Breast epithelium (tissue), 4 donors: ENCODE data around the gene MXRA7. TPM values are rescaled to one million over a fixed set of nuclear protein-coding genes. Genes with fewer than 3 reads are reported as not detected.

ENCODE experiments used
- DNase-seq, 2 donors: peaks; one replicate each; pipeline ENCODE4 v3.0.0-alpha.2; 2019; ENCODE audit warnings: low spot score in 2 of 2
- H3K27ac ChIP-seq, 2 donors: fragments of 200-600 bp; sonication (generic) in 1 of 2; one replicate each; pipeline ENCODE4 v1.5.1; 2016 to 2019; ENCODE audit warnings: mild to moderate bottlenecking in 1 of 2
- H3K27me3 ChIP-seq, 2 donors: fragments of 200-600 bp; sonication (generic) in 1 of 2; one replicate each; pipeline versions ENCODE4 v1.5.1 to v1.6.0; 2017 to 2019; ENCODE audit warnings: control low read depth in 1 of 2, mild to moderate bottlenecking in 1 of 2
- H3K36me3 ChIP-seq: fragments of 200-600 bp; one replicate; pipeline ENCODE4 v1.5.1; 2019
- H3K4me1 ChIP-seq, 2 donors: fragments of 200-600 bp; sonication (generic); one replicate each; pipeline ENCODE4 v1.5.1; 2016 to 2019; ENCODE audit warnings: control low read depth in 1 of 2
- H3K4me3 ChIP-seq, 3 donors: fragments of 200-600 bp; sonication (generic); 1 replicate in 2 of 3; 2 replicates in 1 of 3; pipeline ENCODE4 v1.5.1; 2016 to 2019; ENCODE audit warnings: mild to moderate bottlenecking in 3 of 3, moderate library complexity in 2 of 3
- H3K9me3 ChIP-seq, 2 donors: fragments of 200-600 bp; sonication (generic) in 1 of 2; one replicate each; pipeline ENCODE4 v1.5.1; 2016 to 2019; ENCODE audit warnings: control low read depth in 1 of 2
- CTCF ChIP-seq, 3 donors: fragments of 450-650 bp; IDR thresholded peaks; one replicate each; pipeline ENCODE4 v1.5.1; 2016 to 2017; ENCODE audit warnings: antibody characterized with exemption in 3 of 3, mild to moderate bottlenecking in 3 of 3, moderate library complexity in 3 of 3
- POLR2A ChIP-seq: fragments of 450-650 bp; IDR thresholded peaks from one replicate; pipeline ENCODE4 v1.6.1; 2016; ENCODE audit warnings: antibody characterized with exemption, mild to moderate bottlenecking, moderate library complexity
- POLR2AphosphoS5 ChIP-seq, 3 donors: sonication (generic); formaldehyde crosslinking; IDR thresholded peaks; one replicate each; pipeline ENCODE4 v1.6.1; 2017; ENCODE audit warnings: antibody characterized with exemption in 3 of 3
- intact Hi-C: fragments of 100-400 bp; cut with DNase I; formaldehyde crosslinking; loops from one replicate; pipeline ENCODE4 v1.15.1; 2023; ENCODE audit warnings: low total_unique reads
- total RNA-seq, 3 donors: library from RNA; depleted of rRNA; stranded (reverse); fragments of >200 nt; gene quantifications; one replicate each; pipeline ENCODE4 v1.1.0, GENCODE V29; 2016

Gene MXRA7
- total RNA-seq, 3 donors from 2014 or later = 106 to 242 (median 113) TPM

DNA sequence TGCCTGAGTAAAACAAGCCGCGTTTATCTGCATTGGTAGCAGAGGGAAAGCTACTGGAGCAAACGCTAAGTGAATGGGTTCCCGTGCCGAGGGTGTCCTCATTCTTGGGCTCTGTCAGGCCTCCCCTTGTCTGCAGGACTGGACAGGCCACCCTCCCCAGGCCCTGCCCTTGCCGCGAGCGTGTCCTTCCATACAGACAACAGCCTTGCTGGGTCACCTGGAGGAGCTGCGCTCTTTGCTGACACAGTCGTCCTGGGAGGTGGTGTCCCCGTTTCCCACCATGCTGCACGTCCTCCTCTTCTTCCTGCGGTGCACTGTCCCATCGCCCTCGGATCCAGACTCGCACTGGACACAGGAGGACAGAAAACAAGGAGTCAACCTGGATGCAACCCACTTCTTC lies 7.8 kb upstream of the MXRA7 start:
- no peak for DNase-seq

GRCh38 chr17:76716839-76717215 lies 6.1 kb upstream of the MXRA7 start:
- H3K27ac ChIP-seq = peak overlapping the region; percentile 67 to 73
- TF ChIP-seq POLR2A = no peak
- TF ChIP-seq CTCF (IDR thresholded peaks at IDR 0.05) = no peak
- TF ChIP-seq POLR2AphosphoS5 (IDR thresholded peaks at IDR 0.05) = no peak
- H3K36me3 ChIP-seq = peaks cover 13% of the 10 kb centered on the region
- no peak for DNase-seq
- H3K27me3 ChIP-seq = no peaks in the 10 kb centered on the region
- H3K4me3 ChIP-seq = no peak overlapping the region
- intact Hi-C loops = no loop called here
- no peaks in the 10 kb centered on the region for H3K9me3 ChIP-seq
- H3K4me1 ChIP-seq = no peaks in the 10 kb centered on the region

More for the DNA sequence above, 7.8 kb upstream of the MXRA7 start:
- TF ChIP-seq POLR2AphosphoS5 (IDR thresholded peaks at IDR 0.05) = no peak
- TF ChIP-seq CTCF (IDR thresholded peaks at IDR 0.05) = no peak
- no peak for TF ChIP-seq POLR2A
- H3K27me3 ChIP-seq = no peaks in the 10 kb centered on the region
- H3K4me1 ChIP-seq = no peaks in the 10 kb centered on the region
- no peak overlapping the region for H3K27ac ChIP-seq
- peaks cover 13% of the 10 kb centered on the region for H3K36me3 ChIP-seq
- H3K9me3 ChIP-seq = no peaks in the 10 kb centered on the region
- intact Hi-C loops = no loop called here
- no peak overlapping the region for H3K4me3 ChIP-seq

GRCh38 chr17:76716146-76716838 lies 5.5 kb upstream of the MXRA7 start:
- Histone ChIP-seq H3K9me3 (no peaks in the 10 kb centered on the region), H3K27me3 (no peaks in the 10 kb centered on the region), H3K27ac (peak overlapping the region; percentile 67 to 73), H3K4me1 (no peaks in the 10 kb centered on the region), H3K36me3 (peaks cover 13% of the 10 kb centered on the region), H3K4me3 (no peak overlapping the region)
- TF ChIP-seq POLR2AphosphoS5 (IDR thresholded peaks at IDR 0.05) (peak in 1 of 3 donors; percentile 61), POLR2A (no peak)
- intact Hi-C loops = no loop called here
- peak in 1 of 2 donors; percentile 70 for DNase-seq

GRCh38 chr17:76715496-76715830 lies 4.7 kb upstream of the MXRA7 start:
- no peak for DNase-seq
- H3K36me3 ChIP-seq = peaks cover 10% of the 10 kb centered on the region
- H3K4me1 ChIP-seq = no peaks in the 10 kb centered on the region
- H3K9me3 ChIP-seq = no peaks in the 10 kb centered on the region
- H3K27me3 ChIP-seq = no peaks in the 10 kb centered on the region
- no peak overlapping the region for H3K4me3 ChIP-seq
- H3K27ac ChIP-seq = peak overlapping the region; percentile 27 to 36
- TF ChIP-seq CTCF (IDR thresholded peaks at IDR 0.05) = no peak
- TF ChIP-seq POLR2AphosphoS5 (IDR thresholded peaks at IDR 0.05) = no peak
- no peak for TF ChIP-seq POLR2A
- intact Hi-C loops = no loop called here

DNA sequence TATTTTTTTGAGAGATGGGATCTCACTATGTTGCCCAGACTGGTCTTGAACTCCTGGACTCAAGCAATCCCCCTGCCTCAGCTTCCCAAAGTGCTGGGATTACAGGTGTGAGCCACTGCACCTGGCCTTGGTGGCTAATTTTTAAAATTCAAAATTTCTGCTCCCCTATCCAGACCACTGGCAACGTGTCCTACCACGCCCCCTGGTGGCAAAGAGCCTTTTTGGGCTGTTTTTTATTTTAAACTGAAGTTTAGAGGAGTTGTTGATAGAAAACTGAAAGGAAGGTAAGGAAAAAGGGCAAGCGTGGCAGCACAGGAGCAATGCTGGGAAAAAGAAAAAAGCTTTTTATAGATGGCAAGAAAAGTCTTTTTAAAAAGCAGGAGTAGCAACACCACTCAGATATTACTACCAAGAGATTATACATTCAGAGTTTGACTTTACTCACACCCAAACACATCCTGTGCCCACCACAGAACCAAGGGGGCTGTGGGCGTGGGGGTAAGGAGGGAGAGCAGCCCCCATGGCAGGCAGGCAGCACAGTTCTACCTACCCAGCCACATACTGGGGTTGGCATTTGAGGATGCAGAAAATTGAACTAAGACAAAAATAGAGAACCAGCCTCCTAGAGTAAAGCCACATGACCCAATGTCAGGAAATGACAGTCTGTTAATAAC lies 4.2 kb upstream of the MXRA7 start:
- Histone ChIP-seq H3K9me3 (no peaks in the 10 kb centered on the region), H3K4me3 (no peak overlapping the region), H3K27me3 (no peaks in the 10 kb centered on the region), H3K4me1 (no peaks in the 10 kb centered on the region), H3K27ac (peak overlapping the region; percentile 27 to 36), H3K36me3 (peaks cover 8% of the 10 kb centered on the region)
- intact Hi-C loops = no loop called here
- no peak for DNase-seq
- TF ChIP-seq POLR2AphosphoS5 (IDR thresholded peaks at IDR 0.05) = no peak
- no peak for TF ChIP-seq POLR2A
- TF ChIP-seq CTCF (IDR thresholded peaks at IDR 0.05) = peak; percentile 55 to 73 (median 73)
